SK-N-SH (cell line): ENCODE data around the gene NRP2.

Experiments
- CTCF ChIP-seq: fragments of 200-600 bp; sonication (generic); IDR thresholded peaks from 2 replicates; pipeline ENCODE4 v1.6.1; 2017; ENCODE audit warnings: antibody characterized with exemption, mild to moderate bottlenecking, moderate library complexity
- EZH2phosphoT487 ChIP-seq: fragments of 200-600 bp; sonication (generic); IDR thresholded peaks from 2 replicates; pipeline ENCODE4 v1.6.1; 2017; ENCODE audit warnings: low read depth, mixed run types, mild to moderate bottlenecking, antibody characterized with exemption, moderate library complexity, borderline replicate concordance
- MAX ChIP-seq: IDR thresholded peaks from 2 replicates; pipeline ENCODE4 v1.4.0; 2012; ENCODE audit warnings: low read depth
- POLR2AphosphoS5 ChIP-seq: IDR thresholded peaks from 2 replicates; pipeline ENCODE4 v1.6.1; 2012; ENCODE audit warnings: low read depth, low read length
- REST ChIP-seq: IDR thresholded peaks from 2 replicates; pipeline ENCODE4 v1.6.1; 2012; ENCODE audit warnings: mild to moderate bottlenecking, low read depth, low read length, moderate library complexity
- TEAD4 ChIP-seq: IDR thresholded peaks from 2 replicates; pipeline ENCODE4 v1.4.0; 2012; ENCODE audit warnings: mild to moderate bottlenecking, borderline replicate concordance; ENCODE audit not compliant: insufficient read depth

GRCh38 chr2:205723179-205723578, 40.9 kb downstream of the NRP2 start:
- TF ChIP-seq CTCF, result no peak
- TF ChIP-seq POLR2AphosphoS5, result no peak
- no peak for TF ChIP-seq REST
- TF ChIP-seq EZH2phosphoT487, result no peak
- TF ChIP-seq MAX, result no peak
- no peak for TF ChIP-seq TEAD4
